GM12891 (cell line): ENCODE data around the gene B9D2.

Source experiments
- PAX5 ChIP-seq: IDR thresholded peaks from 2 replicates; pipeline ENCODE4 v1.6.1; 2011; ENCODE audit warnings: low read length, moderate library complexity, mild to moderate bottlenecking; ENCODE audit not compliant: insufficient read depth, severe bottlenecking
- POLR2A ChIP-seq: IDR thresholded peaks from 2 replicates; pipeline ENCODE4 v1.6.1; 2011; ENCODE audit warnings: low read depth, low read length, control low read depth
- POLR2AphosphoS5 ChIP-seq: IDR thresholded peaks from 2 replicates; pipeline ENCODE4 v1.6.1; 2011; ENCODE audit warnings: low read depth, low read length, control low read depth
- POU2F2 ChIP-seq: IDR thresholded peaks from 2 replicates; pipeline ENCODE4 v1.6.1; 2011; ENCODE audit warnings: low read depth, mild to moderate bottlenecking, control low read depth, low read length, moderate library complexity
- SPI1 ChIP-seq: IDR thresholded peaks from 2 replicates; pipeline ENCODE4 v1.6.1; 2011; ENCODE audit warnings: low read depth, low read length, control low read depth
- TAF1 ChIP-seq: IDR thresholded peaks from 2 replicates; pipeline ENCODE4 v1.6.1; 2011; ENCODE audit warnings: low read depth, low read length, control low read depth

- TF ChIP-seq POLR2A (no peak), TAF1 (no peak), POLR2AphosphoS5 (no peak), POU2F2 (no peak), SPI1 (no peak), PAX5 (no peak)
These were observed 54.5 kb downstream of the B9D2 start for GRCh38 chr19:41309180-41310032.
